Gastrocnemius medialis (tissue), 4 donors: ENCODE results near the gene ATRNL1. TPM values are rescaled to one million over a fixed set of nuclear protein-coding genes. Genes with fewer than 3 reads are reported as not detected.
"Not testable (repeated sequence)": the region's sequence is repeated elsewhere in the genome, so short reads cannot be mapped to it uniquely, and the experiment has no call there.

Experiments
- ATAC-seq, 2 donors: fragments of 150-250 bp; one replicate each; pipeline ENCODE4 v1.9.1; 2016
- DNase-seq, 2 donors: peaks; one replicate each; pipeline ENCODE4 v3.0.0-alpha.2; 2019
- H3K27ac ChIP-seq, 4 donors: fragments of 200-600 bp; sonication (generic); 1 replicate in 1 of 4; 2 replicates in 3 of 4; pipeline ENCODE4 v1.5.1; 2016 to 2018; ENCODE audit warnings: mild to moderate bottlenecking in 2 of 4, moderate library complexity in 1 of 4
- H3K27me3 ChIP-seq, 3 donors: fragments of 200-600 bp; sonication (generic) in 2 of 3; 1 replicate in 1 of 3; 2 replicates in 2 of 3; pipeline versions ENCODE4 v1.5.1 to v1.6.0; 2016 to 2019; ENCODE audit warnings: mild to moderate bottlenecking in 1 of 3, moderate library complexity in 1 of 3
- H3K36me3 ChIP-seq, 2 donors: fragments of 200-600 bp; sonication (generic) in 1 of 2; one replicate each; pipeline ENCODE4 v1.5.1; 2017 to 2018
- H3K4me1 ChIP-seq, 2 donors: fragments of 200-600 bp; sonication (generic) in 1 of 2; one replicate each; pipeline ENCODE4 v1.5.1; 2016 to 2017; ENCODE audit warnings: mild to moderate bottlenecking in 2 of 2
- H3K4me3 ChIP-seq, 4 donors: fragments of 200-600 bp; sonication (generic) in 3 of 4; 1 replicate in 1 of 4; 2 replicates in 3 of 4; pipeline ENCODE4 v1.5.1; 2016 to 2019; ENCODE audit warnings: mild to moderate bottlenecking in 2 of 4
- H3K9me3 ChIP-seq, 3 donors: fragments of 200-600 bp; sonication (generic) in 2 of 3; 1 replicate in 1 of 3; 2 replicates in 2 of 3; pipeline ENCODE4 v1.5.1; 2016 to 2019
- POLR2A ChIP-seq, 2 donors: fragments of 450-650 bp; IDR thresholded peaks; one replicate each; pipeline ENCODE4 v1.6.1; 2017; ENCODE audit warnings: antibody characterized with exemption in 2 of 2, mild to moderate bottlenecking in 2 of 2, moderate library complexity in 2 of 2
- in situ Hi-C, 4 donors: fragments of 200-750 bp; cut with MboI; loops; one replicate each; pipeline versions ENCODE4 v1.15.0 to v1.8.0; 2017; ENCODE audit warnings: low sequenced_read_pairs in 4 of 4
- intact Hi-C: fragments of 100-400 bp; cut with DNase I; formaldehyde crosslinking; loops from one replicate; pipeline ENCODE4 v1.15.1; 2023; ENCODE audit warnings: low total_unique reads
- total RNA-seq, 4 donors: library from RNA; depleted of rRNA; stranded (reverse); fragments of >200 nt; gene quantifications; one replicate each; pipeline versions ENCODE4 v1.1.0 to v1.2.3, GENCODE V29; 2016
- TF ChIP-seq, protein P1 (sequence below), 5 experiments: fragments of 450-650 bp in 3 of 5; fragments of 200-600 bp in 2 of 5; sonication (generic) in 2 of 5; IDR thresholded peaks in 4 of 5; conservative IDR thresholded peaks in 1 of 5; 1 replicate in 4 of 5; 2 replicates in 1 of 5; pipeline ENCODE4 v1.5.1; 2016 to 2019; ENCODE audit warnings: antibody characterized with exemption in 5 of 5, mild to moderate bottlenecking in 3 of 5, moderate library complexity in 3 of 5

Gene ATRNL1
- total RNA-seq, 4 donors from 2014 or later: 1.6 to 10.8 (median 3.8) TPM

DNA sequence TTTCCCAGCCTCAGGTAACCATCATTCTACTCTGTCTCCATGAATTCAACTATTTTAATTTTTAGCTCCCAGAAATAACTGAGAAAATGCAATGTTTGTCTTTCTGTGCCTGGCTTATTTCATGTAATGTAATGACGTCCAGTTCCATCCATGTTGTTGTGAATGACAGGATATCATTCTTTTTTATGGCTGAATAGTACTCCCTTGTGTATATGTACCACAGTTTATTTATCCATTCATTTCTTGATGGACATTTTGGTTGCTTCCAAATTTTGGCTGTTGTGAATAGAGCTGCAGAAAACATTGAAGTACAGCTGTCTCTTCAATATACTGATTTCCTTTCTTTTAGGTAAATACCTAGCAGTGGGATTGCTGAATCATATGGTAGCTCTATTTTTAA, 10.5 kb downstream of the ATRNL1 start:
- in situ Hi-C loops: no loop called here
- H3K36me3 ChIP-seq: no peaks in the 10 kb centered on the region
- no peaks in the 10 kb centered on the region for H3K4me1 ChIP-seq
- no peak overlapping the region for H3K4me3 ChIP-seq
- intact Hi-C loops: no loop called here
- H3K27ac ChIP-seq: no peak overlapping the region
- DNase-seq: no peak
- peaks cover 0 to 5% (median 0%) of the 10 kb centered on the region in 3 donors for H3K9me3 ChIP-seq
- H3K27me3 ChIP-seq: no peaks in the 10 kb centered on the region
- TF ChIP-seq POLR2A (IDR thresholded peaks at IDR 0.05): no peak
- TF ChIP-seq, protein P1, sequence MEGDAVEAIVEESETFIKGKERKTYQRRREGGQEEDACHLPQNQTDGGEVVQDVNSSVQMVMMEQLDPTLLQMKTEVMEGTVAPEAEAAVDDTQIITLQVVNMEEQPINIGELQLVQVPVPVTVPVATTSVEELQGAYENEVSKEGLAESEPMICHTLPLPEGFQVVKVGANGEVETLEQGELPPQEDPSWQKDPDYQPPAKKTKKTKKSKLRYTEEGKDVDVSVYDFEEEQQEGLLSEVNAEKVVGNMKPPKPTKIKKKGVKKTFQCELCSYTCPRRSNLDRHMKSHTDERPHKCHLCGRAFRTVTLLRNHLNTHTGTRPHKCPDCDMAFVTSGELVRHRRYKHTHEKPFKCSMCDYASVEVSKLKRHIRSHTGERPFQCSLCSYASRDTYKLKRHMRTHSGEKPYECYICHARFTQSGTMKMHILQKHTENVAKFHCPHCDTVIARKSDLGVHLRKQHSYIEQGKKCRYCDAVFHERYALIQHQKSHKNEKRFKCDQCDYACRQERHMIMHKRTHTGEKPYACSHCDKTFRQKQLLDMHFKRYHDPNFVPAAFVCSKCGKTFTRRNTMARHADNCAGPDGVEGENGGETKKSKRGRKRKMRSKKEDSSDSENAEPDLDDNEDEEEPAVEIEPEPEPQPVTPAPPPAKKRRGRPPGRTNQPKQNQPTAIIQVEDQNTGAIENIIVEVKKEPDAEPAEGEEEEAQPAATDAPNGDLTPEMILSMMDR (IDR thresholded peaks at IDR 0.05 in 4 of 5, conservative IDR thresholded peaks at IDR 0.05 in 1 of 5): no peak
- ATAC-seq: no peak

DNA sequence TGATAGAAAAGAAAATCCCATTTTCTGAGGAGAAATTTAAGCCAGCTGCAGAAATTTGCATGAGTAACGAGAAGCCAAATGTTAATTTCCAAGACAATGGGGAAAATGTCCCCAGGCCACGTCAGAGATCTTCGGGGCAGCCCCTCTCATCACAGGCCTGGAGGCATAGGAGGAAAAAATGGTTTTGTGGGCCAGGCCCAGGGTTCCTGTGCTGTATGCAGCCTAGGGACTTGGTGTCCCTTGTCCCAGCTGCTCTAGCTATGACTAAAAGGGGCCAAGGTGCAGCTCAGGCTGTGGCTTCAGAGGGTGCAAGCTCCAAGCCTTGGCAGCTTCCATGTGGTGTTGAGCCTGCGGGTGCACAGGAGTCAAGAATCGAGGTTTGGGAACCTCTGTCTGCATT, 12.2 kb downstream of the ATRNL1 start:
- intact Hi-C loops, in situ Hi-C loops, H3K9me3 ChIP-seq, H3K27ac ChIP-seq, ATAC-seq, H3K27me3 ChIP-seq, DNase-seq, H3K4me1 ChIP-seq, H3K4me3 ChIP-seq, H3K36me3 ChIP-seq: not testable (repeated sequence)

DNA sequence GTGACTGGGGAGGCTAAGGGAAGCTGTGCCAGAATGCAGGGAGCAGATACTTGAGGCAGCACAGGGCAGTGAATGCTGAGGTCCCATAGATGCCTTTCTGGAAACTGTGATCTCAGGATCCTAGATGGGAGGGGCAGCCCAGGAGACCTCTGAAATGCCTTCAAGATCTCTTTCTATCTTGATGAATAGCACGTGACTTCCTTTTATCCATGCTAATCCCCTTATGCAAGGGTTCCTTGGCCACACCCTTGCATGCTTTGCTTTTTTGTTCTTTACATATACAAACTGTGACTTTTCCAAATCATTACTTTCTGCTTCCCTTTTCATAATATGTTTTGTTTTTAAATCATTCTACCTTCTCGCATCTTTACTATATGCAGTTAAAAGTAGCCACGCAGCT, 14.7 kb downstream of the ATRNL1 start:
- H3K36me3 ChIP-seq: no peaks in the 10 kb centered on the region
- DNase-seq (no peak), ATAC-seq (no peak)
- intact Hi-C loops: no loop called here
- no peak overlapping the region for H3K4me3 ChIP-seq
- no peaks in the 10 kb centered on the region for H3K4me1 ChIP-seq
- no peak for TF ChIP-seq POLR2A (IDR thresholded peaks at IDR 0.05)
- TF ChIP-seq, protein P1 (IDR thresholded peaks at IDR 0.05 in 4 of 5, conservative IDR thresholded peaks at IDR 0.05 in 1 of 5): no peak
- H3K27ac ChIP-seq: no peak overlapping the region
- no peaks in the 10 kb centered on the region for H3K27me3 ChIP-seq
- in situ Hi-C loops: no loop called here
- peaks cover 0 to 5% (median 0%) of the 10 kb centered on the region in 3 donors for H3K9me3 ChIP-seq

DNA sequence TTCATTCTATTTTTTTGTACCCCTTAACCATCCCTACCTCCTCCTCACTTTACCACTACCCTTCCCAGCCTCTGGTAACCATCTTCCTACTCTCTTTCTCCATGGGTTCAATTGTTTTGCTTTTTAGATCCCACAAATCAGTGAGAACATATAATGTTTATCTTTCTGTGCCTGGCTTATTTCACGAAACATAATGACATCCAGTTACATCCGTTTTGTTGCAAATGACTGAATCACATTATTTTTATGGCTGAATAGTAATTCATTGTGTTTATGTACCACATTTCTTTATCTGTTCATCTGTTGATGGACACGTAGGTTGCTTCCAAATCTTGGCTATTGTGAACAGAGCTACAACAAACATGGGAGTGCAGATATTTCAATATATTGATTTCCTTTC, 24.1 kb downstream of the ATRNL1 start:
- Histone ChIP-seq H3K4me1 (no peaks in the 10 kb centered on the region), H3K27me3 (no peaks in the 10 kb centered on the region), H3K9me3 (no peaks in the 10 kb centered on the region), H3K27ac (no peak overlapping the region), H3K4me3 (no peak overlapping the region), H3K36me3 (no peaks in the 10 kb centered on the region)
- DNase-seq (no peak), ATAC-seq (no peak)
- TF ChIP-seq, protein P1 (IDR thresholded peaks at IDR 0.05 in 4 of 5, conservative IDR thresholded peaks at IDR 0.05 in 1 of 5): no peak
- no peak for TF ChIP-seq POLR2A (IDR thresholded peaks at IDR 0.05)
- in situ Hi-C loops: loop anchor here in 1 of 4 donors (10.0 kb wide), 1 partner anchor 242 kb away; no protein-coding TSS in a partner anchor
- intact Hi-C loops: no loop called here

DNA sequence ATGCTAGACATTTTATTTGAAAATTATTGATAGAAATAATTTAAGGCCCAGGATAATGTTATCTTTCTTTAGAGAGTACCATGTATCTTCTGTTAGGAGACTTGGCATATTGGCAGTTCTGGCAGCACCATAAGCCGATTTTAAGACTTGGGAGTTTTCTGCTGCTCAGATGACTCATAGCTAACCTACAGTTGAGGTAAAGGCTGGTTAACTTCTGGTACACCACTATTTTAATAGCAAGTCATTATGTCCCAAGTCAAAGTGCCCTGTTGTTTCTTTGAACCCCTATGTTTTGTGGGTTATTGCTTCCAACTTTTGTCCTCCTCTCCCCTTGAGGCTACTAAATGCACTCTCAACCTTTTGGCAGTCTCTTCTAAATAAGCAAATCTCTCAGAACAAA, 25.2 kb downstream of the ATRNL1 start:
- Histone ChIP-seq H3K4me1 (peaks cover 0 to 5% of the 10 kb centered on the region in 2 donors), H3K4me3 (no peak overlapping the region), H3K9me3 (no peaks in the 10 kb centered on the region), H3K36me3 (no peaks in the 10 kb centered on the region), H3K27ac (no peak overlapping the region), H3K27me3 (no peaks in the 10 kb centered on the region)
- DNase-seq (no peak), ATAC-seq (no peak)
- intact Hi-C loops (no loop called here), in situ Hi-C loops (loop anchor here in 1 of 4 donors (10.0 kb wide), 1 partner anchor 244 kb away; no protein-coding TSS in a partner anchor)
- no peak for TF ChIP-seq POLR2A (IDR thresholded peaks at IDR 0.05)
- TF ChIP-seq, protein P1 (IDR thresholded peaks at IDR 0.05 in 4 of 5, conservative IDR thresholded peaks at IDR 0.05 in 1 of 5): no peak
